ENCODE results near the gene RBCK1.

- TF ChIP-seq, protein P1, sequence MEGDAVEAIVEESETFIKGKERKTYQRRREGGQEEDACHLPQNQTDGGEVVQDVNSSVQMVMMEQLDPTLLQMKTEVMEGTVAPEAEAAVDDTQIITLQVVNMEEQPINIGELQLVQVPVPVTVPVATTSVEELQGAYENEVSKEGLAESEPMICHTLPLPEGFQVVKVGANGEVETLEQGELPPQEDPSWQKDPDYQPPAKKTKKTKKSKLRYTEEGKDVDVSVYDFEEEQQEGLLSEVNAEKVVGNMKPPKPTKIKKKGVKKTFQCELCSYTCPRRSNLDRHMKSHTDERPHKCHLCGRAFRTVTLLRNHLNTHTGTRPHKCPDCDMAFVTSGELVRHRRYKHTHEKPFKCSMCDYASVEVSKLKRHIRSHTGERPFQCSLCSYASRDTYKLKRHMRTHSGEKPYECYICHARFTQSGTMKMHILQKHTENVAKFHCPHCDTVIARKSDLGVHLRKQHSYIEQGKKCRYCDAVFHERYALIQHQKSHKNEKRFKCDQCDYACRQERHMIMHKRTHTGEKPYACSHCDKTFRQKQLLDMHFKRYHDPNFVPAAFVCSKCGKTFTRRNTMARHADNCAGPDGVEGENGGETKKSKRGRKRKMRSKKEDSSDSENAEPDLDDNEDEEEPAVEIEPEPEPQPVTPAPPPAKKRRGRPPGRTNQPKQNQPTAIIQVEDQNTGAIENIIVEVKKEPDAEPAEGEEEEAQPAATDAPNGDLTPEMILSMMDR (IDR thresholded peaks at IDR 0.05; ENCODE audit: low read length), result no peak
- TF ChIP-seq EZH2 (IDR thresholded peaks at IDR 0.05; ENCODE audit: borderline replicate concordance, low read length), result no peak
Observed at GRCh38 chr20:480044-480443, 71.9 kb downstream of the RBCK1 start.
